ENCODE measurements around the gene ZNF398.
"Not testable (repeated sequence)": the region's sequence is repeated elsewhere in the genome, so short reads cannot be mapped to it uniquely, and the experiment has no call there.

Gene ZNF398

GRCh38 chr7:149198161-149198816 lies 51.0 kb downstream of the ZNF398 start:
- no peak for DNase-seq

- DNase-seq: no peak
Measured at GRCh38 chr7:149199234-149199995, 52.2 kb downstream of the ZNF398 start.

GRCh38 chr7:149202831-149203231 lies 55.6 kb downstream of the ZNF398 start:
- DNase-seq: no peak

- DNase-seq: no peak
Measured at GRCh38 chr7:149205690-149206381, 58.6 kb downstream of the ZNF398 start.

- DNase-seq: no peak
Measured at GRCh38 chr7:149207324-149208035, 60.2 kb downstream of the ZNF398 start.

- DNase-seq: no peak
Measured at GRCh38 chr7:149209518-149210269, 62.4 kb downstream of the ZNF398 start.

- DNase-seq: no peak
Measured at GRCh38 chr7:149210551-149210950, 63.3 kb downstream of the ZNF398 start.

GRCh38 chr7:149214020-149214720 lies 66.9 kb downstream of the ZNF398 start:
- DNase-seq: no peak

GRCh38 chr7:149216402-149216801 lies 69.1 kb downstream of the ZNF398 start:
- no peak for DNase-seq

GRCh38 chr7:149217570-149217969 lies 70.3 kb downstream of the ZNF398 start:
- DNase-seq: no peak

- DNase-seq: no peak
Measured at GRCh38 chr7:149218469-149219420, 71.5 kb downstream of the ZNF398 start.

GRCh38 chr7:149220534-149220933 lies 73.3 kb downstream of the ZNF398 start:
- DNase-seq: no peak

GRCh38 chr7:149223176-149223575 lies 75.9 kb downstream of the ZNF398 start:
- no peak for DNase-seq

- DNase-seq: no peak
Measured at GRCh38 chr7:149223761-149224160, 76.5 kb downstream of the ZNF398 start.

- no peak for DNase-seq
Measured at GRCh38 chr7:149224352-149224751, 77.1 kb downstream of the ZNF398 start.

GRCh38 chr7:149225106-149225505 lies 77.9 kb downstream of the ZNF398 start:
- no peak for DNase-seq

GRCh38 chr7:149225656-149226055 lies 78.4 kb downstream of the ZNF398 start:
- DNase-seq: no peak

- not testable (repeated sequence) for DNase-seq
Measured at GRCh38 chr7:149226366-149226765, 79.1 kb downstream of the ZNF398 start.

GRCh38 chr7:149226840-149227494 lies 79.7 kb downstream of the ZNF398 start:
- DNase-seq: no peak

Measured in midbrain (tissue), 1 donor.